GM19099 (cell line): ENCODE data around the gene KCNJ1.

Experiments used
- POLR2A ChIP-seq: IDR thresholded peaks from 3 replicates; pipeline ENCODE4 v1.6.1; 2011; ENCODE audit warnings: low read depth; ENCODE audit not compliant: insufficient read length; ENCODE audit errors: extremely low read depth

The KCNJ1 gene

DNA sequence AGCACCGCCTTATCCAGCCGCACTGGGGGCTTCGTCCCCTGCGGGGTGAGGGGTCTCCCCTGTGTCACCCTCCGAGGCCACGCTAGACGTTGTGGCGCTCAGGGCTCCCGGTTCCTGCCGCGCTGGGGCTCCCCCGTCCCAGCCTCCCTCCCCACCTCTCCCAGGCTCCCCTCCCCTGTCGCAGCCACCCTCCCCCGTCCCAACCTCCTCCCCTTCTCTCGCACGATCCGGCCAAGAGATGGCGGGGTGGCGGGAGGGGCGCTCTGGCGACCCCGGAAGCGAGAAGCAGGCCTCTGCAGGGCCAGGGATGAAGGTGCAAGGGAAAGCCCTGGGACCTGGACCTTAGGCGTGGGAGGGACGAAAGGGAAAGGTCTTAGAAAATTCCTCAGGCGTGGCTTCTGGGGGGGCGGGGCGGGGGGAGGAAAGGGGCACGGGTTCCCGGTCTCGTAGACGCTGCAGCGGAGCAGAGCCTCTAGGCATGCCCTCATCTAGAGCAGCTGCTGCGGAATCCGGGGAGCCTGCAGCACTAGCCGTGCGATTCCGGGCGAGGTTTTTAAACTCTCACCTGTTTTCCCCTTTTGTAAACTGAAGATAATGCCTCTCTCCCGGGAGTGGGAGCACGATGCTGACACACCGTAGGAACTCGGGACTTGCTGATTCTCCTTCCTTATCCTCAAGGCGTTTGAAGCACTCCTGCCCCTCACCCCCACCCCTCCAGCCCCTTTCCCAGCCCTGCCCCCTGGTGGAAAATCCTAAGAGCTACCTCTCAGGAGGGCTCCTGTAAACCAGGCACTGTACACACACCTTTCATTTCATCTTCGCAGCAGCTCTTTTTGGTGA, 38.5 kb upstream of the KCNJ1 start:
- TF ChIP-seq POLR2A, result no peak

DNA sequence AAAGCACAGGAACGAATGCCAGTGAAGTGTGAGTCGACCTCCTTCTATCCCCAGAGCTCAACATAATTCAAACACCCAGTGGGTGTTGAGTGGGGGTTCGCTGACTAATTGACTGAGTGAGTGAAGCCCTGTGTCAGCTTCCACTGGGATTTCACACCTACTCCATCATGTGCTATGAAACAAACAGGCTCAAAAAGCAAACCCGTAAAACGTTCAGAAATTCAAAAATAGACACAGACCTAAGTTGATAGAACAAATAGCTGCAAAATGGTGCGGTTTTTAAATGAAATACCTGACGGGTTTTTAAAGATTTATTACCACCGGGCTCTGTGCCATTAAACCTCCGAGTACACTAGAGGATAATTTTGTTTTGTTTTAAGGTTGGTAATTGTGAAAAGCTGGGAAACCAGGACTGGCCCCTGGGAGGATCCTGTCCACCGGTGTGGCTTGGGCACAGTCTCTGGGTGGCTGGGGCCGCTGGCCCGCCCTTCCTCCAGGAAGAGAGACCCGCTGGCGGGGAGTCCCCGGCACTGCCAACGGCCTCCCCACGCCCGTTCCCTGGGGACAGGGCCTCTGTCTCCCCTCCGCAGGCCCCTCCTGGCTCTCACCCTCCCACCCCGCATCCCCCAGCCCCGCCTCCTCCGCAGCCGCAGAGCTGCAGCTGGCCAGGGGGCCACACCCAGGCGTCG, 37.7 kb upstream of the KCNJ1 start:
- TF ChIP-seq POLR2A, result no peak

GRCh38 chr11:128904303-128904655, 37.2 kb upstream of the KCNJ1 start:
- no peak for TF ChIP-seq POLR2A

GRCh38 chr11:128903248-128904061, 36.4 kb upstream of the KCNJ1 start:
- no peak for TF ChIP-seq POLR2A

DNA sequence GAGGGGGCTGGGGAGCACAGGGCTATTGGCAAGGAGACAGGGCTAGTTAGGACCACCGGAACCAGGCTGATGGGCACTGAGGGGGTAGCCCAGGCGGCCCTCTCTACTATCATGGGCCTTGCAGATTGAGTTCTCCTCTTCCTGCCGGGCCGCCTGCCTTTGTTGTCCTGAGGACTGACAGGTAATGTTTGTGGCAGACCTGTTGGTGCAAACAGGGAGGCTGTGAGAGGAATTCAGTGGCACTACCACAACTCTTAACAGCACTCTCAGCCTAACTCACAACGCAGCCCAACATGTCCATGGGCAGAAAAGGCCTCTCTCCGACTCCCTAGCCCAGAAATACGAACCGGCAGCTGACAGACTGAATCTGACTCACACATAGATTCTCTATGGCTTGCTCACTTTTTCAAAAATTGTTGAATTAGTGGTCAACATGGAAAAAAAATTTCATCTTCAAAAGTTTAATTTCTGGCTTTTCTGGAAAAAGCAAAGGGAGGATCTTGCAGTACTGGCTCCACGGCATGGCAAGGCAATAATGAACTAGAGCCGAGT, 35.5 kb upstream of the KCNJ1 start:
- TF ChIP-seq POLR2A, result no peak

DNA sequence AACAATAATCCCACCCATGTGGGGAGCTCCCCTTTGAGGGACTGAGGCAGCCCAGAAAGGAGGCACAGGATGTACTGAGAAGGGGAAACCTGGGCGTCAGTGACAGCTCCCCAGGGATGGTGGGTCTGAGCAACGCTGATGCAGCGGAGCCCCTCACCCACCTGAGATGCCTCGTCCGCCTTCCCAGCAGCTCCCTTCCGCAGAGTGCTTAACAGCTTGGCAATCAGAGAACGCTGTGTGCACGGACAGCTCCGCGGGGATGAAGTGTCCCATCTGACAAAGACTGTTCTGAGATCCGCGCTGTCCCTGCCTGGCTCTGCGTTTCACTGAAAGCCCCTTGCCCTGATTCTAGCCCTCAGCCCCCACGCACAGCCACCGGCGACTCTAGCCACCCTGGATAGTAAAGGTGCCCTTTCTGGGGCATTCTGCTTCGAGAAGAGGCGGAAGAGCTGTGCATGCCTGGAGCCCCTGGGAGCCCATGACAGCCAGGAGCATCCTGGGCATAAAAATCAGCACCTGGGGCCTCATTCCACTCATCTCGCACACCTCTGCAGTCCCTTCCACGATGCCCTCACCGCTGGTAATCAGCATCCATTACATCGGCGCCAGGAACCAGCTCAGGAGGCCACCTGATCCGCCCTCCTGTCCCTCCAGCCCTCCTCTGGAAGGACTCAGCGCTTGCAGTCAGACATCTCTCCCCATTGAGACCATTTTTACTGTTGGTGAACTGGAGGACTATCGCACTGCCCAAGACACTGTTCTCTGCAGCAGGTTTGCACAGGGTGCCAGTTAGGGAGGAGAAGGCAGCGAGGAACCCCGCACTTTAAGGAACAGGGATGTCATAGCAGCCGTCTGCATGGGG, 34.8 kb upstream of the KCNJ1 start:
- no peak for TF ChIP-seq POLR2A

DNA sequence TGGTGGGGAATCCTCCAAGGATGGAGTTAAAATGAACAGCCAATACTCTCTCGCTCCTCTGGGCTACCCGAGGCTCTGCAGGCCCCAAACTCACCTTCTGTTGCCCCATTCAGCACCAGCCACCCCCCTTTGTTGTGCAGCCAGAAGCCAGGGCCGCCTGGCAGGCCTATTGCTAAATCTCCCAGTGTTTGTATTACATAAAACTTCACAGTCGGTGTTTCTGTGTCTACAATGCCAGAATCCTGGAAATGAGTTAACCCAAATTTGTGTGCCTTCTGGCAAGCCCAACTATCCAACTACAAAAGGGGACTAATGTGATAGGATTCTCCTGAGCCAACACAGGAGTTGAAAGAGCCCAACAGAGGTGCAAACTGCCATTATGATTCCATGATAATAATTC, 33.4 kb upstream of the KCNJ1 start:
- TF ChIP-seq POLR2A, result no peak

GRCh38 chr11:128898580-128899344, 31.7 kb upstream of the KCNJ1 start:
- no peak for TF ChIP-seq POLR2A

- no peak for TF ChIP-seq POLR2A
Observed at GRCh38 chr11:128897826-128898225, 30.7 kb upstream of the KCNJ1 start.

GRCh38 chr11:128896356-128896755, 29.3 kb upstream of the KCNJ1 start:
- no peak for TF ChIP-seq POLR2A

GRCh38 chr11:128895526-128895925, 28.4 kb upstream of the KCNJ1 start:
- TF ChIP-seq POLR2A, result no peak

DNA sequence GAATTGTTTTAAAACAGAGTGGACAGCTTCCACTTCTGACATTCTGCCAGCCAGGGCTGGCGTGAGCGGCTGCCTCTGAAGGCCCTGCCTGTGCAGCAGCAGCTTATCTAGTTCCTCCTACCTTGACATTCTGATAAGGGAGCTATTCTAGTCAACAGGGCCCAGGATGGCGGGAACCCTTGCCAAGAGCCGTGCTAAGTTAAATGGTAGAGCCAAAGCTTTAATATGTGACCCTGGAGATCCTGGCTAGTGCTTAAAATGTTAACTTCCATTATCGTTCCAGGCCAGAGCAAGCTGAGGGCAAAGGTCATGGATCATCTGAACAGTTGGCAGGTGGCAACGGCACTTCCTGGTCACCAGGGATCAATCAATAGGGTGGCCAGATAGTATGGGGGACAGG, 27.6 kb upstream of the KCNJ1 start:
- no peak for TF ChIP-seq POLR2A

DNA sequence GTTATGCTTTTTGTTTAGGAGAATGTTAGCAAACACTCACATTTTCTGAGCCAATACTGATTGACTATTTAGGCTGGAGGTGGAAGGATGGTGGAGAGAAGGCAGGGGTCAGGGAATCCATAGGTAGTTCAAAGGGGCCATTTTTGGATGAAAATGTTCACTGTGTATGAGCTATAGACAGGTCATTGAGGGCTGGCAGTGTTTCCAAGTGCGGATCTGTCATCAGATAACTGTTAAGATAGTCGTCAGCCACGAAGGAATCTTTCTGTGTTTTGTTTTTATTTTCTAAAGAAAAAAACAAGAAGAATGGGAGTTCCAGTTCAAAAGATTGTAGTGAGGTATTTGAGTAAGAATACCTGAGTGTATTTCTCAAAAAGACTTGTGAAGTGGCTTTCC, 27.2 kb upstream of the KCNJ1 start:
- no peak for TF ChIP-seq POLR2A
